Superior temporal gyrus (tissue), 1 donor: ENCODE results near the gene NCAM1.
A peak's percentile ranks its signal among the peaks of the same experiment; 100 is the strongest.
"Not testable (repeated sequence)": the region's sequence is repeated elsewhere in the genome, so short reads cannot be mapped to it uniquely, and the experiment has no call there.

Source experiments
- DNase-seq: peaks from one replicate; pipeline ENCODE4 v3.0.0-alpha.2; 2016; ENCODE audit errors: extremely low spot score

The NCAM1 gene

GRCh38 chr11:112961146-112961668, at the start of gene NCAM1:
NCAM1 (plus strand) TSS chr11:112961420.
- peak; percentile 93 for DNase-seq

DNA sequence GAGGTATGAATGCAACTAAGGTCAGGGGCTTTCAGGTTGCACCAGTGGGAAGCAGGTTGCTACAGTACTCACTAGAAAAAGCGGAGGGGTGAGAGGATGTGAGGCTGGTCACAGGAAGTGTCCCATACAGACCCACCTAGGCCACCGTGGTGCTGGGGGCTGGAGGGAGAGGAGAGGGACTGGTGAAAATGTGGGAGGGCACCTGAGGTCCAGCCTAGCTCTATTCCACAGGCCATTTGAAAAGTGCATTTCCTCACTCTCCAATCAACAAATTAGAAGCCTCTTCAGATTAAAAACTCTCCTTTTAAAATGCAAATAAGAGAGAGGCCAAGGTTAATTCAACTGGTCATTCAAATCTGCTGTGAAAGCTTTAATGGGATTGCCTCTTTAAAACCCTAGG, 38.6 kb upstream of the NCAM1 start:
- no peak for DNase-seq

DNA sequence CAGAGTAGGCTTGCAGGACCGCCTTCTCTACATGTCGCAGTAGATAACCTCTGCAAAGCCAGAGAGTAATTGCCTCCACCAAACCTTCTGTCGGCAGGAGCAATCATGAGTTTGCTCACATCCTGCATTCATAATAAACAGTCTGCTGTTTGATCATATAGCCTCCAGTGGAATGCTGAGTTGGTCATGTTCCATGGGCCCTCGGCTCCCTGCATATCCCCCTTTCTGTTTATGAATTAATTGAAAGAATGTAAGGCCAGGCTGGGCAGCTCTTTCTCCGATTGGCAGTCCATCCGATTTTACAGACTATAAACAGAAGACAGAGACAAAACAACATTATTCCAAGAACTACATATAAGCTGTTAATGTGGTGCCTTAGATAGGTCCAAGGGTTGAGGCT, 36.4 kb upstream of the NCAM1 start:
- DNase-seq, result not testable (repeated sequence)

DNA sequence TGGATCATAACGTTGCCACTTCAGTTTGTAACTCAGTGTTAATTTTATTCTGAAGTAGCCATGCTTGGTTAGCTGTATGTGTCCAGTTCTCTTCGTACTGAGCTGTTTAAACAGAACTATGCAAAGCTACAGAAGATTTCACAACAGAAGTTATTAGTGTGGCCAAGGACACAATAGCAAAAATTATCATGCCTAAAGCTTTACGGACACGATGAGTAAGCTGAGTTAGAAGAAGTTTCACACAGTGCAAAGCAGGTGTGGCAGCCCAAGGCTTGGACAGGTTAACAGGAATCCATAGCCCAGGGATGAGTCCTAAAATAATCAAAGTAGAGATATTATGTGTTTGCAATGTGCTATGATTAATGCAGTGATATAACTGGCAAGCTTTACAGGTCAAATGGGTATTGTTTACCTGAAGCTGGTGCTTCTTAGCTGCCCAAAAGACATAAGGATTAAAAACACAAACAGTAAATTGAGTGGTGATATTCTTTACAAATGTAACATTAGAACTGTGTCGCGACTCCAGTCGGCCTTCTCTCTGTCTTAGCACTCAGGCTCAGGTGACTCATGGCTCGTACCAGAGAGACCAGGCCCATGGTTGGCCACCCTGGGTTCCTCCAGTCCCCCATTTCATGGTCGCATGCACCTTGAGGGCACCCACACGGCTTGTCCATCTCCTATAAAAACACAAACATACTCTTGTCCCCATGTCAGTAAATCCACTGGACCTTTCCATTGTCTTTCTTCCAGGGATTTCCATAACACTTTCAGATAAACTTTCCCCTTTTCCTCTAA, 35.5 kb upstream of the NCAM1 start:
- DNase-seq, result no peak

DNA sequence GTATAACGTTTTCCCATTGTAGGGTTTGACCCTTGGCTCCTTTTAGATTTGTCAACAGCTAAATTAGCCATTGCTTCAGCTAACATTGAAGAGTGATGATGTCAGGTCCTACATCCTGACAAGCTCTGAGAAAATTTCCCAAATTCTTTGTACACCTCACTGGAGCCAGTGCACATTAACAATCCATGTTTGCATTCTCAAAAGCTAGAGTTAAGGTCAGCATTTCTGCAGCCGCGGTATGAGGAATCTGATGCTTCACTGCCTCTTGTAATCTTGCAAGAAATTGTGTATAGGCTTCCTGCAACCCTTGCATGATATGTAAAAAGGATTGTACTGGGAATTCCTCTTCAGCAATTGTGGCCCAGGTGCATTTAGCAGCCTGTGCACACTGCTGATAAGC, 33.1 kb upstream of the NCAM1 start:
- DNase-seq, result no peak

DNA sequence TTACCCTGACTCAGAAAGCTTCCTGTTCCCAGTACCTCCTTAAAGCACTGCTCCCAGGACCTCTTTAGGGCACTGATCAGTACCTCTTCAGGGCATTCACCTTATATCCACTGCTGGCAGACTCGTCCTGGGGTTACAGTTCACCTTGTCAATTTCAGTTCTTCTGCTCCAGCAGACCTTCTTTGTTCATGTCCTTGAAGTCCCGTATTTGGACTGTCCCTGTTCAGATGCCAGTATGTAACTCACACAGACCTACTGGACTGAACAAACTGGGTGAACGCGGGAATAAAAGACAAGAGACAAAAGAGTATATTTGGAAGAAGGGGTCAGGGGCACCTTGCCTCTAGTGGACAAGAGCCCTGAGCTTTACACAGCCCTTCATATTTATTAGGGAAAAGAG, 31.8 kb upstream of the NCAM1 start:
- DNase-seq, result no peak

GRCh38 chr11:112931703-112932102, 29.5 kb upstream of the NCAM1 start:
- DNase-seq, result no peak

- DNase-seq, result no peak
Observed at GRCh38 chr11:112932593-112932992, 28.6 kb upstream of the NCAM1 start.

- no peak for DNase-seq
Observed at GRCh38 chr11:112933970-112934369, 27.2 kb upstream of the NCAM1 start.

DNA sequence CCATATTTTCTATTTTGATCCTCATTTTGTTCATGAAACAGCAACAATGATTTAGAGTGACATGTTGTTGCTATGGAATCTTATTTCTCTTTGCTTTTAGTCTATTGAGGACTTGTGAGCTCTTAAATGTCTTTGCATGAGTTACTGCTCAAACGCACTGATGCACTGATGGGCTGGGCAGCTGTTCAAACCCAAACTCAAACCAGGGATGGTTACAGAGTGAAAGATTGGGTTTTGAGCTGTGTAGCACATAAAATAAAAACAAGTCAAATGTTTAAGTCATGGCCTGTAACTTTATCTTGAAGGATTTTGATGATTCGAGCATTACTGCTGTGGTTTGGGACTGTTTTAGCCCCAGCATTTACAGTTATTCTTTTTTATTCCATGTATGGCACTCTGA, 20.1 kb upstream of the NCAM1 start:
- DNase-seq, result no peak

- DNase-seq, result no peak
Observed at GRCh38 chr11:112942966-112943643, 18.1 kb upstream of the NCAM1 start.

DNA sequence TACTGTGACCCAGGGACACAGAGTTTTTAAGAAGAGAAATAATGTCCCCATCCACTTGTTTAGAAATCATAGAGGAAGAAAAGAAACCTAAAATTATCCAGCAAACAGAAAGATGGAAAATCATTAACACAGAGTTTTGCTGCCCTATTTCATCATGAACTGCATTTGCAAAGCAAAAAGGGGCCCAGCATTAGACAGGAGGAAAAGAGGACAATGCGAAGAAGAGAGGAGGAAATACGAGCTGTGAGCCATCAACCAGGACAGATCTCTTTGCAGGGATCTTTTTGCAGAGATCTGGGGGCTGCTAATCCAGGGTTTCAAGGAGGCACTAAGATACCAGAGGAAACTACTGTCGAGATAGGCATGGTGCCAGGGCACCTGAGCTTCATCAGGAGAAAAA, 14.4 kb upstream of the NCAM1 start:
- DNase-seq, result no peak

GRCh38 chr11:112949781-112950575, 11.2 kb upstream of the NCAM1 start:
- no peak for DNase-seq

GRCh38 chr11:112958670-112959069, 2.5 kb upstream of the NCAM1 start:
- no peak for DNase-seq

DNA sequence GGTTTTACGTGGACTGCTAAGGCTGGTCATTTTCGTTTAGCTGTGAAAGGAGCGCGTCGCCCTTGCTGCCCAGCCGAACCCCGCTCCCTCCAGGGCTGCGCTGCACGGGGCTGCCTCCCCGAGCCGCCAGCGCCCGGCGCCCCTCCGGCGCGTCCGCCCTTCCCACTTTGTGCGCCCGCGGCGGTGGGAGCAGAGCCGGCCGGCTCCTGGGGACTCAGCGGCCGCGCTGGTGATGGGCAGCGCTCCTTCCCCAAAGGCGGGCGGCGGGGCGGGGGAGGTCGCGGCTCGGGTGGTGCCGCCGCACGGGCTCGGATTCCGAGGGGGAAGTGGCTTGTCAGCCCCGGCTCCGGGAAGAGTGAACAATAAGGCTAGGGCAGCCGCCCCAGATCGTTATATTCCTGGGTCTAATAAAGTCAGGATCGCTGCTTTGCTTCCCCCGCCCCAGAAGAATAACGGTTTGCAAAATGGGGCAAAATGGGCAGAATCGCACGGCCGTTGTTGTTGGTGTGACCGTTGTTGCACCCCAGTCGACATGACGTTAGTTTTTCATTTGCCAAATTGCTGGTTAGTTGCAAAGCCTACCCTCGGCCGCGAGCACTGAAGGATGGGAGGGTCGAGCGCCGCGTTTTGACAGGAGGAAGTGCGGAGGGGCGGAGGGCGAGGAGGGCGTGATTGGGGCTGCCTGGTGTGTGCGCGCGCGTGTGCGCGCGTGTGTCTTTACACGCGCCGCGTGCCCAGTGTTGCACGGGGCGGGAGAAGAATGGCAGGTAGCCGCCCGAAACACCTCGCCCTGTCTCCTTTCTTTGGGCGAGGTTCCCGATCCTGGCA, 745 bp downstream of the NCAM1 start:
- DNase-seq, result peak; percentile 75

DNA sequence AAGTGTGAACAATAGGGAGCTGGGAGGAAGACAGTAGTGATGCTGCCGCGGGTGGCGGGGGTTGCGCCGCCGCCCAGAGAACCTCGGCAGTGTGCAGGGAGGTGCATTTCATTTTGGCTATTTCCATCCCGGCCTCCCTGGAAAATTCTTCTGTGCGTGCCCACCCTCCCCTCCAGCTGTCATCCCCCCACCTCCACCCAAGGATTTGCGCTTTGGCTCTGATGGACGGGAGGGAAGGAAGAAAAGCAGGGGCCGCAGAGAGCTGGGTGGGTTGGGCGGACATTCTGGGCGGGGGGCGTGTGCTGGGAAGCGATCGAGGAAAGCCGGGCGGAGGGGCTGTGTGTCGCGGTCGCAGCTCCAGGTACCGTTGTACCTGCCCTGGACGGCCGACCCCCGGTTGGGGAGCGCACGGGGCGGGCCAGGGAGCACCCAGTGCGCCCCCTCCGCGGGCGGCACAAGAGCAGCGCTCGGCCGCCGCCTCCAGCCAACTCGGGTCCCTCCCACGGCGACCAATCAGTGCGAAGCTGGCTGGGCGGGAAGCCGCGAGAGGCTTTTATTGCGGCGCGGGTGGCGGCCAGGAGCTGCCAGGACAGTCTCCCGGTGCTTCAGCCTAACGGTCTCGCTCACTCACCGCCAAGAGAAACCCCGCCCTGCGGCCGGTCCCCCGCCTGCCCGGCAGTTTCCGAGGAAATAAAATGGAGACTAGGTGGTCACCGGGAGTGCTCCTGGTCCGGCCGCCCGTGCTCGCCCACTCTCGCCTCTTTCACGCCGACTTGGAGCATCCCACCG, 1.6 kb downstream of the NCAM1 start:
- DNase-seq, result peak; percentile 83

DNA sequence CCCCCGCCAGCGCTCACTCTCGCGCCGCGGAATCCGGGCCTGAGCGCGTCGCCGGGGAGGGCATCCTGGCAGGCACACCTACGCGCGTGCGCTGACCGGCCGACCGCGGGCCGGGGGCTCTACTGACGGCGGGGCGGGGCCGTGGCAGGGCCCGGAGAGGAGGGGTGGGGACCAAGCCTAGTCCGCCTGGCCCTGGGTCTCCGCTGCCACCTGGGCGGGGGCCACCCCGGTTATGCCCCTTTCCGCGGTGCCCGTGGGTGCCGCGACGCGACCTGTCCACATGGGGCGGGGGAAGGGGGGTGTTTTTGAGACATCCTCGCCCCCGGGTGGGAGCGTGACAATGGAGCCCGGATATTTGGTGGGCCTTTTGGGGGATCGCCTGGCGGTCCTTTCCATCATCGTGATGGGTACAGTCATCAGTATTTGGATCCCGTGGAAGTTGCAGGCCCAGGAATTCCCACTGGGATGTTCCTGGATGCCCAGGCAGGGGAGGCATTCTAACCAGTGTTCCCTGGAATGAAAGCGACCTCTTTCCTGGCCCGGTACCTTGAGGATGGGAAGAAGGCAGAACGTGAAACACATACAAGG, 2.2 kb downstream of the NCAM1 start:
- DNase-seq, result no peak

DNA sequence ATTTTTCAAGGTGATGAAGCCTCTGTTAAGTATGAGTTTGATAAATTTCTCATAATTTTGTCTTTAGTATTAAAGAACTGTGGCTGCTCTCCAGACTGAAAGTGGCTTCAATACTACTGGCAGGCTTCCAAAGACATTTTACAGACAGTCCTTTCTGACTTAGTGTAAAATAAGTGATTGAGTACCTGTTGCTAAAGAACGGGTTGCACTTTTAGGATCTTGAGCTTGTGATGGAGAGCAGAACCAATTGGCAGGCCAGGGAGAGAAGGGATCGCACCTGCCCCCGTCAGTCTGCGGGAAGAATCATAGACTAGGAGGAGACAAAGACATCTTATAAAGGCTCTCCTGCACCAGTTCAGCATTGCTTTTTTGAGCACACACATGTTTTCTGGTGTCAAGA, 4.4 kb downstream of the NCAM1 start:
- DNase-seq, result peak; percentile 60

- DNase-seq, result no peak
Observed at GRCh38 chr11:112966561-112966960, 5.3 kb downstream of the NCAM1 start.

- no peak for DNase-seq
Observed at GRCh38 chr11:112967082-112967481, 5.9 kb downstream of the NCAM1 start.
